Kidney capillary endothelial cell (primary cell): ENCODE data around the gene FGGY.
"Not testable (repeated sequence)": the region's sequence is repeated elsewhere in the genome, so short reads cannot be mapped to it uniquely, and the experiment has no call there.

Source experiments
- DNase-seq: peaks from one replicate; pipeline ENCODE4 v3.0.0-alpha.2; 2018; ENCODE audit warnings: low spot score

Gene FGGY

GRCh38 chr1:59484096-59484495 lies 187.2 kb downstream of the FGGY start:
- peak; percentile 79 for DNase-seq

DNA sequence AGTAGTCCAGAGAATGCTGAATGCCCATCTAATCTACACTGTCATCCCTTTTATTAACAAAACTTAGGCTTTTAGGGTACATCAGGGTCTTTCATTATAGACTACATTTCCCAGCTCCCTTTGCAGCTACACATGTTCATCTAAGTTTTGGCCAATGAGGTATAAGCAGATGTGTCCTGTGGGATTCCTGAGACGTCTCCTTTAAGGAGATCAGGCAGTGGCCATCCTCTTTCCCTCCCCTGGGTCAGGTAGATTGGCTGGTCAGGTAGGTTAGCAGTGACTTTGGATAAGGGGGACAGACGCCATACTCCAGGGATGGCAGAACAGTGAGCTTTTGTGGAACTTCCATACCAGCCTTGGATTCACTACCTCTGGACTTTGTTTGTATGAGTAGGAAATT lies 188.3 kb downstream of the FGGY start:
- no peak for DNase-seq

DNA sequence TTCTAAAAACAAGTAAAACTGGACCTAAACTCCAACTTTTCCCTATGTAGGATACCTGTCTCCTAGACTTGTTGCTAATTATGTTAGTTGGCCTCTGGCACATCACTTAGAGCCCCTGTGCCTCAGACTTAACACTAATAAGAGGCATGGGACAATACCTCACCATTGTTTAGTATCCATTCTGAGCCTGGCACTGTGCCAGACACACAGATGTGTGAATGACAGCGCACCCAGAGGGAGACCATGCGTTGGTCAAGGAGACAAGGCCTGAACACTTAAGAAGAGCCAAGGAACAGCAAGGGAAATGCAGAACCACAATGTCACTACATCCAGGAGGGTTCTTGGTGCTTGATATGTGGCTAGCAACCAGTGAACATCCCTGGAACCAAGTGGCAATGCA lies 189.1 kb downstream of the FGGY start:
- no peak for DNase-seq

- DNase-seq = no peak
These were observed 189.7 kb downstream of the FGGY start for GRCh38 chr1:59486615-59487014.

DNA sequence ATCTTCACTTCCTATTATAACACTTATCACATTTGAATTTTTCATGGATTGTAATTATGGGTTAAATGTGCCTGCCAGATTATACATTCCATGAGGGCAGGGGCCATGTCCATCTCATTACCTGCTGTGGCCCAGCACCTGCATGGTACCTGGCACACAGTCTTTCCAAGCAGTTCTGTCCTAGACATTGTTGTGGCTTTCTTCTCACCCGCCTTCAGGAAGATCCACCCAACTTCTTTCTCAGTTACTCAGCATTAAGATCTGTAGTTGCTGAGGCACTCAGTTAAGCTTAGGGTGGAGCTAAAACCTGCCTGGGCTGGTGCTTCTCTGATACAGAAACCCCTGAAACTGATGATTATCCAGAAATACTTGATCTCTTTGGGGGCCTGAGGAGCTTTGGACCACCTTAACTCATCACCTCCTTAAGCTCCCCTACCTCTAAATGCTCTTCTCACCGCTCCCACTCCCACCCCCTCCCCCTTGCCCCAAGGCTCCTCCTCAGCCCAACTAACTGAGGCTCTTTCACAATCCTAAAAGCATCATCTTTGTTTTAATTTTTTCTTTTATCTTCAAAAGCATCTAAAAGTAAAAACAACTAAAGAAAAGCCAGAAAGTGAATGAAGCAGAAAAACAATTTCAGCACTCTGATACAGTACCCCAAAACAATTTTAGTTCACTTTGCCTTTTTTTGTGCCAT lies 190.6 kb downstream of the FGGY start:
- no peak for DNase-seq

DNA sequence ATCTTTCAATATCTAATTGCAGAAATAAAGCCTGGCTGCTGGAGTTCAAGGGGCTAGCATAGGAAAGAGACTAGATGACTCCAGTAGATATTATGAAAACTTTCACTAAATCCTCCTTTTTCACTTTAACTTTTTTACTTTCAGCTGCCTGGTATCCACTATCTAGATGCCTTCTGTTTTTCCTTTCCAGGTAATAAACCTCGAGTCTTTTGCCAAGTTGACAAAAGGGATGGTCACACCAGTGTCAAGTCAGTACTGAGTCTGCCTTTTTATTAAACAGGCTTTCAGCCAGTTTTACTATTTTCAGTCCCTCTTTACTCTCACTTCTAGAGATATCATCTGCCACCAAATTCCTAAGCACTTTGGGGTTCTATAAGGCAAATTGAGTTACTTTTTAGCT lies 195.6 kb downstream of the FGGY start:
- no peak for DNase-seq

- no peak for DNase-seq
These were observed 197.4 kb downstream of the FGGY start for GRCh38 chr1:59494145-59494833.

DNA sequence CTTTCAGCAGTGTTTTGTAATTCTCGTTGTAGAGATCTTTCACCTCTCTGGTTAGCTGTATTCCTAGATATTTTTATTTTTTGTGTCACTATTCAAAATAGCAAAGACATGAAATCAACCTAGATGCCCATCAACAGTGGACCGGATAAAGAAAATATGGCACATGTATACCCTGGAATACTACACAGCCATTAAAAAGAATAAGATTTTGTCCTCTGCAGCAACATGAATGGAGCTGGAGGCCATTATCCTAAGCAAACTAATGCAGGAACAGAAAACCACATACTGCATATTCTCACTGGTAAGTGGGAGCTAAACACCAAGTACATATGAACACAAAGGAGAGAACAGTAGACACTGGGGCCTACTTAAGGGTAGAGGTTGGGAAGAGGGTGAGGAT lies 199.3 kb downstream of the FGGY start:
- DNase-seq = not testable (repeated sequence)

- no peak for DNase-seq
These were observed 200.7 kb downstream of the FGGY start for GRCh38 chr1:59497616-59498015.

- no peak for DNase-seq
These were observed 201.7 kb downstream of the FGGY start for GRCh38 chr1:59498640-59499039.

- DNase-seq = no peak
These were observed 202.5 kb downstream of the FGGY start for GRCh38 chr1:59499273-59499942.

- no peak for DNase-seq
These were observed 203.2 kb downstream of the FGGY start for GRCh38 chr1:59499943-59500569.

DNA sequence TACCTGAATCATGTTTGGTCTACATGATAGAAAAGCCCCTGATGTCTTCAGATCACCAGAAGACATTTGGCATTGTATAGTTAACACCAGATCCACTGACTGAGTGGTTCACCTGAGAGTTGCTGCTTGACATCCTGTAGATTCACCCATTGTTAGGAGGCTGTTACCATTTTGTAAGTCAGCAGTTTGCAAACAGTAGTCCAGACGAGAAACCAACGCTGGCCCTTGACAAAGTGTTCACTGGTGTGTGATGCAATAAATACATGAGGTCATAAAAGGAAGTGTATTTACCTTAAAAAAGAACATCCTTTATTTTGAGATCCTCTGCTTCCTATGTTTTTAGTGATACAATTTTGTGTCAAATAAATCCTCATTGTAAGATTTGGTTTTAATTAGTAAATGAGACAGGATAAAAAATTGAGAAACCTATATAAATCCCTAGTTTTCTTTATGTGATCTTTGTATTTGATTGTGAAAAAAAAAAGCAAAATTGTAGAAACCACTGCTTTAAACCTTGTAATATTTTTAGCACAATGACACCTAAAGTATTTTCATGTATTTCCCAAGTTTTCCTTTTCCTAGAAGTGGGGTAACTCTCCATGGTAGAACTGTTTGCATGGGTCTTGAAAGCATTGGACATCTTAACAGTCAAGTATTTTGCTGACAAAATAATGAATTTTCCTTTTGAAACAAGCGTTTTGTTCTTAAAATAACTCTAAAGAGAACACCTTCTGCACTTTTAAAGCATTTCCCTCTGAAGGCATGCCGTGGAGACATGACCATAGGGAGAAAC lies 204.3 kb downstream of the FGGY start:
- no peak for DNase-seq

DNA sequence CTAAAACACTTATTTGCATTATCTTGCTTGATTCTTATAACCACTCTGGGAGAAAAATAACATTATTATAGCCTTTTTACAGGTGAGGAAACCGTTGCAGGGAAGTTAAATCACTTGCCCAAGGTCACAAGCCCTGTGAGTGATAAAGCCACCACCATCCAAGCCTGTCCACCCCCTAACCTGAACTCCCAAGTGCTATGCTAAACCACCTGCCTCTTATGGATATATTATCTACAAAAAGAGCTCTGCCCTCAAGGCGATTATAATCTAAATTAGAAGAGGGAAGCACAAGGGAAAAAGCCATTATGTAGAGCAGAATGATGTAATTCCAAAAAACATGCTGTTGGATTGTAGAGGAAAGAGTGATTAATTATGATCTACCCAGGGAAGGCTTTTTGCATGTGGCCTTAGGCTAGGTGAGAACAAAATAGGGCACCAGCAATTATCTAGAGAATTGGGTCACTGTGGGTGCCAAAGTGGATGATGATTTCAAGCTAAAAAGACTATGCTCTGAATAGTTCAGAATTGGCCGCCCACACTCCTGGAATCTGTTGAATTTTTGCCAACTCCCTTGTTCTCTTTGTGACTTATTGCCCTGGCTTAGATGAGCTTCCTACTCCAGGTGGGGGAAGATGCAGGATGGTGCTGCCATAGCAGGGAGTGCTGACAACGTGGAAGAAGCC lies 205.3 kb downstream of the FGGY start:
- DNase-seq = no peak

- DNase-seq = no peak
These were observed 207.4 kb downstream of the FGGY start for GRCh38 chr1:59504276-59504675.

- DNase-seq = no peak
These were observed 208.7 kb downstream of the FGGY start for GRCh38 chr1:59505596-59506028.

GRCh38 chr1:59506952-59507351 lies 210.1 kb downstream of the FGGY start:
- DNase-seq = no peak

- no peak for DNase-seq
These were observed 212.5 kb downstream of the FGGY start for GRCh38 chr1:59509341-59509875.

DNA sequence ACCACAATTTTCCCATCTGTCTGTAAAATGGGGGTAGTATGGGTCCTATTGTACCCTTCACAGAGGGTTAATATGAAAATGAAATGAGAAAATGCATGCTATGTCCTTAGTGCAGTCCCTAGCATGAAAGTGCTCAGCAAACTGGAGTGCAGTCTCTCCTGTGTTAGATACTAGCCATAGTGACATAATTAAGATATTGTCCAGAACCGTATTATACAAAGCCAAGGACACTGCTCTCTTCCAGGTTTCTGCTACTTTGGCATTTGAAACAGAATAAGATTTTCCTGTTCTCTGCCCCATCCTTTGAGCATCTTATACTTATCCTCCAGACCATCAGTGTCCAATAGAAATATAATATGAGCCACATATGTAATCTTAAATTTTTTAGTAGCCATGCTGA lies 213.4 kb downstream of the FGGY start:
- DNase-seq = no peak

DNA sequence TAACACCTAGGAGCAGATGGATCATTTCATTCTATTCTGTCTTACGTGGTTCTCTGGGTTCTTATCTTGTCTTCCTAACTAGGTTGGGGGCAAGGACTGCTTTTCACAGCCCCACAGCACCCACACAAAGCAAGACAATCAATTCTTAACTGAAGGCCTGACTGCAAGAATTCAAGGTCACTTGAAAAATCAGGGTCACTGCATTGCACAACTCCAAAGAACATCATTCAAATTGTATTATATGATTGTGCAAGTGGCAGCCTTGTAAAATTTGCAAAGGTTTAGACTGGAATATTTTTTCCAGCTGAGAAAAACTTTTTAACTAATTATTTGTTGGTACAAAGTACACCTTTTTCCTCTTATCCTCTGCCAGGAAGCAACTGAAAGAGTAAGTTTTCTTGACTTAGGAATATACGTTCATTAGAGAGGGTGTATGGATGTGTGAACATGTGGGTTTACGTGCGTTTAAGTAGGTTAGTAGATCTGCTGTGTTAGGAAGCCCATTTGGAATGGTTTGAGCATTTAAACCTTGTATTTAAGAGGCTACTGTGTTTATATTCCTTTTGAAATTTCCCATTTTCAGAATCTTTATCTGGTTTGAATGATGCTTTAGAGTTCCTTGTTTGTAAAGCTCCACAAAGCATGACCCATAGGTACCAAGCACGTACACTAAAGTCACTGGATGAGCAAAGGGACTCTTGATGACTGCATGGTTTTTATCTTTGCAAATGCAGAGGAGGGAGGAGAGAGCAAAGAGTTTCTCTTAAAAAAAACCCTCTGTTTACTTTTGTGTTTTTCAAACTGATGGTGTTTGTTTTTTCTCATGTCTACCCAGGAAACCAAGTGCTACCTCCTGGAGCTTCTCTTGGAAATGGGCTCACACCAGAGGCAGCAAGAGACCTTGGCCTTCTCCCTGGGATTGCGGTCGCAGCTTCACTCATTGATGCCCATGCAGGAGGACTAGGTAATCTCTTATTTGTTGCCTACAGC lies 214.9 kb downstream of the FGGY start:
- no peak for DNase-seq
